Parathyroid adenoma (tissue), 2 donors: ENCODE data around the gene PSEN2.

Experiments used
- H2AFZ ChIP-seq: fragments of 300-600 bp; sonication (generic); one replicate; pipeline ENCODE4 v1.7.0; 2017; ENCODE audit warnings: antibody characterized with exemption, mild to moderate bottlenecking
- H3K27ac ChIP-seq: fragments of 300-600 bp; sonication (generic); one replicate; pipeline ENCODE4 v1.7.0; 2017
- H3K27me3 ChIP-seq: fragments of 300-600 bp; sonication (generic); one replicate; pipeline ENCODE4 v1.7.0; 2017; ENCODE audit warnings: low read length; ENCODE audit not compliant: control insufficient read depth, insufficient read depth
- H3K36me3 ChIP-seq: fragments of 300-600 bp; sonication (generic); one replicate; pipeline ENCODE4 v1.7.0; 2017; ENCODE audit warnings: low read length; ENCODE audit not compliant: control insufficient read depth, insufficient read depth
- H3K4me1 ChIP-seq: fragments of 300-600 bp; sonication (generic); one replicate; pipeline ENCODE4 v1.7.0; 2017; ENCODE audit warnings: control low read depth
- H3K4me2 ChIP-seq: fragments of 300-600 bp; sonication (generic); one replicate; pipeline ENCODE4 v1.7.0; 2017; ENCODE audit warnings: low read length
- H3K4me3 ChIP-seq: fragments of 300-600 bp; sonication (generic); one replicate; pipeline ENCODE4 v1.7.0; 2017; ENCODE audit warnings: low read depth, low read length
- H3K79me2 ChIP-seq: fragments of 300-600 bp; sonication (generic); one replicate; pipeline ENCODE4 v1.7.0; 2017; ENCODE audit warnings: control low read depth
- H3K9ac ChIP-seq: fragments of 300-600 bp; sonication (generic); one replicate; pipeline ENCODE4 v1.7.0; 2017; ENCODE audit warnings: mild to moderate bottlenecking
- H3K9me3 ChIP-seq: fragments of 300-600 bp; sonication (generic); one replicate; pipeline ENCODE4 v1.7.0; 2017; ENCODE audit warnings: low read length; ENCODE audit not compliant: control insufficient read depth
- CTCF ChIP-seq: fragments of 300-600 bp; sonication (generic); IDR thresholded peaks from one replicate; pipeline ENCODE4 v1.7.0; 2017; ENCODE audit warnings: antibody characterized with exemption, mild to moderate bottlenecking
- donor health status: primary hyperparathyroidism.

PSEN2 gene

GRCh38 chr1:226895644-226896043 lies 25.2 kb downstream of the PSEN2 start:
- Histone ChIP-seq H2AFZ (no peak overlapping the region), H3K4me1 (no peaks in the 10 kb centered on the region), H3K9me3 (no peaks in the 10 kb centered on the region), H3K9ac (no peak overlapping the region), H3K4me2 (no peak overlapping the region), H3K27me3 (no peaks in the 10 kb centered on the region), H3K27ac (no peak overlapping the region), H3K36me3 (no peaks in the 10 kb centered on the region), H3K4me3 (no peak overlapping the region), H3K79me2 (no peaks in the 10 kb centered on the region)
- no peak for TF ChIP-seq CTCF

GRCh38 chr1:226898246-226898645 lies 27.8 kb downstream of the PSEN2 start:
- Histone ChIP-seq H3K27ac (no peak overlapping the region), H3K9ac (no peak overlapping the region), H3K27me3 (no peaks in the 10 kb centered on the region), H3K36me3 (no peaks in the 10 kb centered on the region), H3K9me3 (no peaks in the 10 kb centered on the region), H3K4me3 (no peak overlapping the region), H3K4me2 (no peak overlapping the region), H2AFZ (no peak overlapping the region), H3K79me2 (no peaks in the 10 kb centered on the region), H3K4me1 (no peaks in the 10 kb centered on the region)
- no peak for TF ChIP-seq CTCF

GRCh38 chr1:226901421-226901820 lies 31.0 kb downstream of the PSEN2 start:
- Histone ChIP-seq H3K27ac (no peak overlapping the region), H3K36me3 (no peaks in the 10 kb centered on the region), H3K4me1 (no peaks in the 10 kb centered on the region), H3K27me3 (no peaks in the 10 kb centered on the region), H3K79me2 (no peaks in the 10 kb centered on the region), H3K9me3 (no peaks in the 10 kb centered on the region), H3K4me2 (no peak overlapping the region), H3K4me3 (no peak overlapping the region), H3K9ac (no peak overlapping the region), H2AFZ (no peak overlapping the region)
- no peak for TF ChIP-seq CTCF

GRCh38 chr1:226902601-226903000 lies 32.2 kb downstream of the PSEN2 start:
- Histone ChIP-seq H2AFZ (no peak overlapping the region), H3K27me3 (no peaks in the 10 kb centered on the region), H3K4me2 (no peak overlapping the region), H3K79me2 (no peaks in the 10 kb centered on the region), H3K27ac (no peak overlapping the region), H3K36me3 (no peaks in the 10 kb centered on the region), H3K9me3 (no peaks in the 10 kb centered on the region), H3K4me3 (no peak overlapping the region), H3K9ac (no peak overlapping the region), H3K4me1 (no peaks in the 10 kb centered on the region)
- TF ChIP-seq CTCF: no peak

- H3K27me3 ChIP-seq: no peaks in the 10 kb centered on the region
- no peak overlapping the region for H2AFZ ChIP-seq
- H3K79me2 ChIP-seq: no peaks in the 10 kb centered on the region
- no peak overlapping the region for H3K4me3 ChIP-seq
- H3K36me3 ChIP-seq: no peaks in the 10 kb centered on the region
- no peak overlapping the region for H3K27ac ChIP-seq
- no peak overlapping the region for H3K4me2 ChIP-seq
- H3K9me3 ChIP-seq: no peaks in the 10 kb centered on the region
- H3K9ac ChIP-seq: no peak overlapping the region
- no peaks in the 10 kb centered on the region for H3K4me1 ChIP-seq
- TF ChIP-seq CTCF: no peak
Measured at GRCh38 chr1:226903819-226904716, 33.7 kb downstream of the PSEN2 start.
